Right lobe of liver (tissue), 4 donors: ENCODE data around the gene PRG2.

Source experiments
- CTCF ChIP-seq, 4 donors: fragments of 200-600 bp in 3 of 4; fragments of 450-650 bp in 1 of 4; IDR thresholded peaks; one replicate each; pipeline versions ENCODE4 v1.5.1 to v1.8.0; 2016 to 2022; ENCODE audit warnings: antibody characterized with exemption in 4 of 4, mild to moderate bottlenecking in 2 of 4
- POLR2A ChIP-seq: fragments of 450-650 bp; IDR thresholded peaks from one replicate; pipeline ENCODE4 v1.6.1; 2017; ENCODE audit warnings: antibody characterized with exemption, mild to moderate bottlenecking
- donor health status: DM: no; HTN: no; CAD: no.
- donor health status: DM: no; HTN: no; CAD: no.
- donor health status: DM: no; HTN: yes; CAD: no.

- TF ChIP-seq CTCF (IDR thresholded peaks at IDR 0.05) (no peak), POLR2A (no peak)
These were observed 29.5 kb downstream of the PRG2 start for GRCh38 chr11:57360991-57361390.
